ENCODE results near the gene CBX4. TPM values are rescaled to one million over a fixed set of nuclear protein-coding genes. Genes with fewer than 3 reads are reported as not detected.

CBX4 gene
- total RNA-seq, 2 donors from 2014 or later: 28.0 to 28.5 TPM

DNA sequence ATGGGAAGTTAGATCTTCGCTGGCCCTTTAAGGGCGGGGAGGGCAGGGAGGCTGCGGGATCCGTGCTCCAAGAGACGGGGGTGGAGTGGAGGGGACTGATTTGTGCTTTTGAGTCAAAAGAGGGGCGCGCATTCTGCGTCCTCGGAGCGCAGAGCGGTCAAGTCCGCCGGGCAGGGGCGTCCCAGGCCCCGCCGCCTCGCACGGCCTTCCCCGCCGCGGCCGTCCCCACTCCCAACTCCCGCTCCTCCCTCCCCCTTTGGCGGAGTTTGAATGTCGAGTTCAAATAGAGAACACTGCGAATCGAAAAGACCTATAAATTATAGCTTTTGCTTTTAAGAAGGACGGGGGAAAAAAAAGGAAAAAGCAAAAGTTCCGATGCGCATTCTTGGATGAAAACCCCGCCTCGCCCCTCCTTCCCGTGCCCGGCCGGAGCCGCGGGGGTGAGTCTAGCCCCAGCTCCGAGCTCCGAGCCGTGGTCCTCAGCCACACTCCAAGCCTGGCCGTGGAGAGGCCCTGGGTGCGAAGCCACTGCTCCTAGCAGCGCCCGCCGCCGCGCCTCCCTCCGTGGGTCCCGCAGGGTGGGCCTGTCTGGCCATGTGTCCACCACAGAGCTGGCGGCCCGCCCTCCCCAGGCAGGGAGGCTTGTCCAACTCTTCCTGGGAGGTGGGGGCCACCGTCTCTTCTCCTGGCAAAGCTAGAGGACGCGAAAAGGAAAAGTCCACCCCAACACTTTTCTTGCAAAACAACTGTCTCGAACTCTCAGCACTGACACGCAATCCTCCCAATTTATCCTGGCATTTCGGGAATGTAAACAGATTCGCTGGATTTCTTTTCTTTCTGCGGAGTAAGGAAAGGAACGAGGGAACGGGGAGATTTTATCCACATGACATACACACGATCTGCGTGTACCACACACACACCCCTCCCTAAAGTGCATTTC lies 46.0 kb downstream of the CBX4 start:
- H3K27ac ChIP-seq: no peak overlapping the region
- no peak for TF ChIP-seq POLR2AphosphoS5 (IDR thresholded peaks at IDR 0.05)
- TF ChIP-seq POLR2A (IDR thresholded peaks at IDR 0.05): no peak
- TF ChIP-seq, protein P1, sequence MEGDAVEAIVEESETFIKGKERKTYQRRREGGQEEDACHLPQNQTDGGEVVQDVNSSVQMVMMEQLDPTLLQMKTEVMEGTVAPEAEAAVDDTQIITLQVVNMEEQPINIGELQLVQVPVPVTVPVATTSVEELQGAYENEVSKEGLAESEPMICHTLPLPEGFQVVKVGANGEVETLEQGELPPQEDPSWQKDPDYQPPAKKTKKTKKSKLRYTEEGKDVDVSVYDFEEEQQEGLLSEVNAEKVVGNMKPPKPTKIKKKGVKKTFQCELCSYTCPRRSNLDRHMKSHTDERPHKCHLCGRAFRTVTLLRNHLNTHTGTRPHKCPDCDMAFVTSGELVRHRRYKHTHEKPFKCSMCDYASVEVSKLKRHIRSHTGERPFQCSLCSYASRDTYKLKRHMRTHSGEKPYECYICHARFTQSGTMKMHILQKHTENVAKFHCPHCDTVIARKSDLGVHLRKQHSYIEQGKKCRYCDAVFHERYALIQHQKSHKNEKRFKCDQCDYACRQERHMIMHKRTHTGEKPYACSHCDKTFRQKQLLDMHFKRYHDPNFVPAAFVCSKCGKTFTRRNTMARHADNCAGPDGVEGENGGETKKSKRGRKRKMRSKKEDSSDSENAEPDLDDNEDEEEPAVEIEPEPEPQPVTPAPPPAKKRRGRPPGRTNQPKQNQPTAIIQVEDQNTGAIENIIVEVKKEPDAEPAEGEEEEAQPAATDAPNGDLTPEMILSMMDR (IDR thresholded peaks at IDR 0.05): no peak
- H3K4me1 ChIP-seq (replicated peaks): peaks cover 6% of the 10 kb centered on the region
- H3K9me3 ChIP-seq: no peaks in the 10 kb centered on the region
- H3K36me3 ChIP-seq: no peaks in the 10 kb centered on the region
- peaks cover 33% of the 10 kb centered on the region for H3K27me3 ChIP-seq (replicated peaks; ENCODE audit: insufficient read depth)
- 22% methylated on average over 61 of the region's 63 CpGs for WGBS
- peak overlapping the region in 1 of 2 donors; percentile 10 for H3K4me3 ChIP-seq
- DNase-seq (ENCODE audit: low spot score): no peak
- intact Hi-C loops (cut with DNase I): no loop called here

DNA sequence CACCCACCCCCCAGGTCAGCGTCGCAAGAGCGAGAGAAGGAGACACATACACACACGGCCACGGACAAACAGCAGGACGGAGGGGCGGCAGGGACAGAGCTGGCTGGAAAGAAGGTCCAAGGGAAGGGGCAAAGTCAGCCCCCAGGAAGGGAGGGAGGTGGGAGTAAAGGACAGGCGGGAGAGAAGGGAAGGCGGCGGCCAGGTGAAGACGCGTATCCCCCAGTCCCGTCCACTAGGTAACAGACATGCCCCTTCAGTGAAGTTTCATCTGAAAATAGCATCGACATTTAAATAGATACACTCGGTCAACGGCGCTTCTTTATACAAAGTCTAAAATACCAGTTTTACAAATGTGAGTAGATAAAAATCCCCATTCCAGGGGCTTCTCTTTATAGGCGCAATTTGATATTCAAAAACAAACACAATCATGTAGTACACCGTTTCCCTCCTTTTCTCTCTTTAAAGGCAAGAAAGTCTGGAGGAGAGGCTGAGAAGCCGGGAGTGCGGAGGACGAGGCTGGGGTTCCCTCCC lies 46.8 kb downstream of the CBX4 start:
- no peaks in the 10 kb centered on the region for H3K4me1 ChIP-seq (replicated peaks)
- peaks cover 29% of the 10 kb centered on the region for H3K27me3 ChIP-seq (replicated peaks; ENCODE audit: insufficient read depth)
- no peaks in the 10 kb centered on the region for H3K9me3 ChIP-seq
- no peak for TF ChIP-seq POLR2AphosphoS5 (IDR thresholded peaks at IDR 0.05)
- TF ChIP-seq, protein P1 (IDR thresholded peaks at IDR 0.05): no peak
- no peak for TF ChIP-seq POLR2A (IDR thresholded peaks at IDR 0.05)
- intact Hi-C loops (cut with DNase I): no loop called here
- DNase-seq (ENCODE audit: low spot score): no peak
- no peak overlapping the region for H3K4me3 ChIP-seq
- WGBS: 12% methylated on average over 22 of the region's 22 CpGs
- no peak overlapping the region for H3K27ac ChIP-seq
- H3K36me3 ChIP-seq: no peaks in the 10 kb centered on the region

DNA sequence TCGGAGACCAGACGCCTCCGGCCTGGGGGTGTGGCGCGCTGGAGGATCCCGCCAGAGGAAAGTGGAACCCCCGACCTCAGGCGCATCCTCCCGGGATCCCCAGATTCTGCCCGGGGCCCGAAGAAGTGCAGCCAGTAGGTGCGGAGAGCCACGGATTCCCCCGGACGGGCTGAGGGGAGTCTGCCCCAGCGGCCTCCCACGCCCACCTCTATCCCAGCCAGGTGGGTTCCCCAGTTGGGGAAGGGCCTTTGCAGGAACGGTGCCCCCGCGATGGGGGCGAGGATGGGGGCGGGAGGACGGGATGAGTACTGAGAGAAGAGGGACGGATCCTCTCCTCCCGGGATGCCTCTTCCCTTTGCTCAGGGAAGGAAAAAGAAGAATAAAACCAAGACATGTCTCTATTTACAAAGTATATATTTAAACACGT lies 47.5 kb downstream of the CBX4 start:
- Histone ChIP-seq H3K36me3 (no peaks in the 10 kb centered on the region), H3K4me3 (no peak overlapping the region), H3K27me3 (replicated peaks; ENCODE audit: insufficient read depth) (peaks cover 29% of the 10 kb centered on the region), H3K4me1 (replicated peaks) (no peaks in the 10 kb centered on the region), H3K9me3 (no peaks in the 10 kb centered on the region), H3K27ac (no peak overlapping the region)
- WGBS: 12% methylated on average over 26 of the region's 26 CpGs
- DNase-seq (ENCODE audit: low spot score): no peak
- intact Hi-C loops (cut with DNase I): no loop called here
- TF ChIP-seq POLR2A (IDR thresholded peaks at IDR 0.05) (no peak), POLR2AphosphoS5 (IDR thresholded peaks at IDR 0.05) (no peak)
- TF ChIP-seq, protein P1 (IDR thresholded peaks at IDR 0.05): no peak

DNA sequence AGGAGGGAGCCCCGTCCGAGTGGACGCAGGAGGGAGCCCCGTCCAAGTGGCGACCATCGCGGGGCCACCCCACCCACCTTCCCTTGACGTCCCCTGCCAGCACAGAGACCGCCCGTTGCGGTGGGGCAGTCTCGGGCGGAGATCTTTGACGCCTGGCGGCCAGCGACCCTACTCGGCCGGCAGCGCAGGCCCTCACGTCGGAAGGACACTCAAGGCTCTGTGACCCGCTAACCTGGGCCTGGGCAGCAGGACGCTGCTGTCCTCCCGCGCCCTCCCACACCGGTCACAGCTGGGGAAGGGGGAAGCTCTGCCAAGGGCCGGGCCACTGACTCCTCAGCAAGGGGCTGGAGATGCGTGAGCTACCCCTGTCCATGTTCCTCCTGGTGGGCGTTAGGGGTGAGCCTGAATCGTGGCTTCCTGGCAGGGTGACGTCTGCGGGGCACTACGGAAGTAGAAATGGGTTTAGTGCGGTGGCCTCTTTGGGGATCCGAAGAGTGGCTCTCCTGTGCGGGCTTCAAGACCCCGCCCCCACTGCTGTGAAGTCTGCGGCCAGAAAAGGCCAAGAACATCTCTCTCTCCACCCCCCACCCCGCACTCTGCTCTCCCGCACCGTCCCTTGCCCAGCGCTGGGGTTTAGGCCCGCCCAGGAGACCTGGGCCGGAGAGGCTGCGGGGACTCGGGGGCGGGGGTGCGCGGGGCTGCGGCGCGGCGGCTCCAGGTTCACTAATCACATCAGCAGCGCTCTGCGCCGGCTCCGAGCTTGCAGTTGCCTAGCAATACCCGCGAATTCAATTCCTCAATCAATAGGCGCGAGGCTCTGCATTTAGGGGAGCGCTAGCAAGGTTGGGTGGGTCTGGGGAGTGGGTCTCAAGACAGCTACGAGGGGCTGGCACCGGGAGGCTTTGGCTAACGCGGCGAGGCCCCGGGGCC lies 48.2 kb downstream of the CBX4 start:
- H3K4me1 ChIP-seq (replicated peaks): no peaks in the 10 kb centered on the region
- 5% methylated on average over 53 of the region's 68 CpGs for WGBS
- no peak for DNase-seq (ENCODE audit: low spot score)

More for the DNA sequence above, 48.2 kb downstream of the CBX4 start:
- peaks cover 29% of the 10 kb centered on the region for H3K27me3 ChIP-seq (replicated peaks; ENCODE audit: insufficient read depth)
- no peak for TF ChIP-seq POLR2AphosphoS5 (IDR thresholded peaks at IDR 0.05)
- TF ChIP-seq POLR2A (IDR thresholded peaks at IDR 0.05): no peak
- TF ChIP-seq, protein P1 (IDR thresholded peaks at IDR 0.05): no peak
- intact Hi-C loops (cut with DNase I): no loop called here
- H3K4me3 ChIP-seq: no peak overlapping the region
- H3K36me3 ChIP-seq: no peaks in the 10 kb centered on the region
- no peak overlapping the region for H3K27ac ChIP-seq
- no peaks in the 10 kb centered on the region for H3K9me3 ChIP-seq
